Body of pancreas (tissue), 4 donors: ENCODE results near the gene MIS18A. TPM values are rescaled to one million over a fixed set of nuclear protein-coding genes. Genes with fewer than 3 reads are reported as not detected.

Source experiments
- ATAC-seq: fragments of 150-250 bp; one replicate; pipeline ENCODE4 v1.9.1; 2016
- DNase-seq, 4 donors: peaks; one replicate each; pipeline ENCODE4 v3.0.0-alpha.2; 2019
- H3K27ac ChIP-seq, 4 donors: fragments of 200-600 bp; sonication (generic); 1 replicate in 3 of 4; 2 replicates in 1 of 4; pipeline versions ENCODE4 v1.5.1 to v1.6.1; 2016 to 2019; ENCODE audit warnings: mild to moderate bottlenecking in 1 of 4, mixed read lengths in 1 of 4, moderate library complexity in 1 of 4
- H3K27me3 ChIP-seq, 2 donors: fragments of 200-600 bp; sonication (generic); one replicate each; pipeline ENCODE4 v1.6.0; 2016; ENCODE audit warnings: mild to moderate bottlenecking in 1 of 2
- H3K36me3 ChIP-seq, 2 donors: fragments of 200-600 bp; sonication (generic); replicated peaks in 1 of 2; 2 replicates each; pipeline ENCODE4 v1.5.1; 2016; ENCODE audit warnings: low read depth in 2 of 2; ENCODE audit not compliant: insufficient read depth in 1 of 2
- H3K4me1 ChIP-seq: fragments of 200-600 bp; sonication (generic); one replicate; pipeline ENCODE4 v1.6.0; 2016
- H3K4me3 ChIP-seq, 2 donors: fragments of 200-600 bp; sonication (generic); 1 replicate in 1 of 2; 2 replicates in 1 of 2; pipeline ENCODE4 v1.5.1; 2016 to 2019
- H3K9me3 ChIP-seq, 3 donors: fragments of 200-600 bp; sonication (generic); 1 replicate in 2 of 3; 2 replicates in 1 of 3; pipeline ENCODE4 v1.5.1; 2016
- POLR2A ChIP-seq, 3 donors: fragments of 450-650 bp; IDR thresholded peaks; one replicate each; pipeline ENCODE4 v1.6.1; 2016; ENCODE audit warnings: antibody characterized with exemption in 3 of 3, mild to moderate bottlenecking in 2 of 3
- whole genome bisulfite sequencing, 2 donors: methylation state at CpG; one replicate each; pipeline ENCODE4 v1.1.5; 2017; 5-methylcytosine and 5-hydroxymethylcytosine counted together
- intact Hi-C: fragments of 100-400 bp; cut with DNase I; formaldehyde crosslinking; loops from one replicate; pipeline ENCODE4 v1.15.1; 2023
- total RNA-seq, 2 donors: library from RNA; depleted of rRNA; stranded (reverse); fragments of >200 nt; gene quantifications; one replicate each; pipeline ENCODE4 v1.1.0, GENCODE V29; 2016
- TF ChIP-seq, protein P1 (sequence below), 7 experiments: fragments of 450-650 bp in 4 of 7; fragments of 200-600 bp in 3 of 7; sonication (generic) in 3 of 7; IDR thresholded peaks; one replicate each; pipeline ENCODE4 v1.5.1; 2016 to 2019; ENCODE audit warnings: antibody characterized with exemption in 7 of 7

The MIS18A gene
- total RNA-seq, 2 donors from 2014 or later = 4.3 to 5.2 TPM

DNA sequence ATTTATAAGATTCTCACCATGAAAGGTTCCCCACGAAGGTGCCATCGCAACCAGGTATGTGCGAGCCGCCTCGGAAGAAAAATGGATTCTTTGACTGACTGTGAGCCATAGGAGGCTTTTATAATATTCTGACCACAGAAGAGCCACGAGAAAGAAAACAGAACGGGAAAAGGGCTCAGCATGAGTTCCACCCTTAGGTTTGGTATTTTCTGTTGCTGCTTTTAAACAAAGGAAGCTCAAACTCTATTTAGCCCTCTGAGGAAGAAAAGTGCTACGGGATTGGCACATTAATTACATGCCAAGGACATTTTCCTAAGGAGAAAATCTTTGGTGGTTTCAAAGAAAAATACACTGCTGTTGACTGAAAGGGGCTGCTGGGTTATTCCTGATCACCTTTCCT, 39.3 kb downstream of the MIS18A start:
- ATAC-seq (no peak), DNase-seq (no peak)
- Histone ChIP-seq H3K4me3 (no peak overlapping the region), H3K27ac (no peak overlapping the region), H3K9me3 (no peaks in the 10 kb centered on the region), H3K27me3 (no peaks in the 10 kb centered on the region), H3K4me1 (no peaks in the 10 kb centered on the region), H3K36me3 (no peaks in the 10 kb centered on the region)
- WGBS, 2 donors = 43 to 54% methylated on average over 8 of the region's 8 CpGs
- intact Hi-C loops = no loop called here
- TF ChIP-seq, protein P1, sequence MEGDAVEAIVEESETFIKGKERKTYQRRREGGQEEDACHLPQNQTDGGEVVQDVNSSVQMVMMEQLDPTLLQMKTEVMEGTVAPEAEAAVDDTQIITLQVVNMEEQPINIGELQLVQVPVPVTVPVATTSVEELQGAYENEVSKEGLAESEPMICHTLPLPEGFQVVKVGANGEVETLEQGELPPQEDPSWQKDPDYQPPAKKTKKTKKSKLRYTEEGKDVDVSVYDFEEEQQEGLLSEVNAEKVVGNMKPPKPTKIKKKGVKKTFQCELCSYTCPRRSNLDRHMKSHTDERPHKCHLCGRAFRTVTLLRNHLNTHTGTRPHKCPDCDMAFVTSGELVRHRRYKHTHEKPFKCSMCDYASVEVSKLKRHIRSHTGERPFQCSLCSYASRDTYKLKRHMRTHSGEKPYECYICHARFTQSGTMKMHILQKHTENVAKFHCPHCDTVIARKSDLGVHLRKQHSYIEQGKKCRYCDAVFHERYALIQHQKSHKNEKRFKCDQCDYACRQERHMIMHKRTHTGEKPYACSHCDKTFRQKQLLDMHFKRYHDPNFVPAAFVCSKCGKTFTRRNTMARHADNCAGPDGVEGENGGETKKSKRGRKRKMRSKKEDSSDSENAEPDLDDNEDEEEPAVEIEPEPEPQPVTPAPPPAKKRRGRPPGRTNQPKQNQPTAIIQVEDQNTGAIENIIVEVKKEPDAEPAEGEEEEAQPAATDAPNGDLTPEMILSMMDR (IDR thresholded peaks at IDR 0.05) = no peak

DNA sequence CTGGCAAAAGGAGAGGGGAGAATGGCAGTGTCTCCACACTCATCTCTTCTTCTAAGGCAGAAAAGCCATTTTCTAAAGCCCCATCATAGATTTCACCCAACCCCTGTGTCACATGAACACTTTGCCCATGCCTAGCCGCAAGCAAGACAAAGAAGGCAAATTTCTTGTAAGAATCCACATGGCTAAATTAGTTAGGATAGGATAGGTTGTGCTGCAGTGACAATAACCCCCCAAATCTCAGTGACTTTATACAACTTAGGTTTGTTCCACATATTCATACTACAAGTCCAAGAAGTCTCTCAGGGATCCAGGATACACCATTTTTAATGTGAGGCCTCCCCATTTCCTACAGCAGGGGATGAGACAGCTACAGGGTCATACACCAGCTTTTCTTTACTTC, 40.8 kb downstream of the MIS18A start:
- H3K36me3 ChIP-seq = no peaks in the 10 kb centered on the region
- 87 to 100% methylated on average over 1 of the region's 1 CpG for WGBS, 2 donors
- TF ChIP-seq, protein P1 (IDR thresholded peaks at IDR 0.05) = no peak
- no peak for TF ChIP-seq POLR2A (IDR thresholded peaks at IDR 0.05)
- no peak overlapping the region for H3K27ac ChIP-seq
- ATAC-seq = no peak
- H3K27me3 ChIP-seq = no peaks in the 10 kb centered on the region
- intact Hi-C loops = no loop called here
- no peaks in the 10 kb centered on the region for H3K9me3 ChIP-seq
- H3K4me3 ChIP-seq = no peak overlapping the region
- no peaks in the 10 kb centered on the region for H3K4me1 ChIP-seq
- DNase-seq = no peak

DNA sequence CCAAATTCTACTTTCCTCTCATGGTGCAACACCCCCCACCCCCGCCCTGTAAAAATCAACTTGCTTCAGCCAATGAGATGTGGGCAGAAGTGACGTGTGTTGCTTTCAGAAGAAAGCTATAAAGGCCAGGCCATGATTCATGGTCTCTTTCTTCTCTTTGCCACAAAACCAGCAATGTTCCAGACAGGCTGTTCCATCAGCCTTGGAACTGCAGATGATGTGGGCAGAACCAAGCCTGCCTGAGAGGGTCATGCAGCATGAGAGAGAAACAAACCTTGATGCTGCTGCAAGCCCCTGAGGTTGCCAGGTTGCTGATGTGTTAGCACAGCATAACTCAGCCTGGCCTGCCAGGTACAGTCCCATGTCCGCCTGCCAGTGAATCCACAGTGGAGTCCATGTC, 41.8 kb downstream of the MIS18A start:
- Histone ChIP-seq H3K4me1 (no peaks in the 10 kb centered on the region), H3K4me3 (no peak overlapping the region), H3K27me3 (no peaks in the 10 kb centered on the region), H3K36me3 (no peaks in the 10 kb centered on the region), H3K9me3 (no peaks in the 10 kb centered on the region), H3K27ac (no peak overlapping the region)
- intact Hi-C loops = no loop called here
- 55 to 79% methylated on average over 3 of the region's 3 CpGs for WGBS, 2 donors
- DNase-seq (no peak), ATAC-seq (no peak)
- TF ChIP-seq POLR2A (IDR thresholded peaks at IDR 0.05) = no peak
- TF ChIP-seq, protein P1 (IDR thresholded peaks at IDR 0.05) = no peak

DNA sequence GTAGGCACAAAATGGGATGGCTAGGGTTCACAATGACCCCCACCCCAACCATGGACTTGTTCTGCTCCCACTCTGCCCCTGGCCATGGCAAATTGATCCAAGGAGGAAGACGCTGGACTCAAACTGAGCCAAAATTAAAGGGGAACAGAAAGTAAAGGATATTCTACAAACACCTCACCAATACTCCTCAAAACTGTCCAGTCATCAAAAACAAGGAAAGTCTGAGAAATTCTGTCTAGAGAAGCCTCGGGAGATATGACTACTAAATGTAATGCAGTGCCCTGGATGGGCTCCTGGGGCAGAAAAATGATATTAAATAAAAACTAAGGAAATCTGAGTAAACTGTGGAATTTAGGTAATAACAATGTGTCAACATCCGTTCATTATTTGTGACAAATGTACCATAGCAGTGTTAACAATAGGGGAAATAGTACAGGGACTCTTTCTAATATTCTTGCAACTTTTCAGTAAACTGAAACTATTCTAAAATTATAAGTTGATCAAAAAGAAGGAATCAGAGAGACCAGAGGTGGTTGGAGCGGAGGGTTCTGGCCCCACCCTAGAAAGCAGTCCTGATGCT, 45.0 kb downstream of the MIS18A start:
- DNase-seq (no peak), ATAC-seq (no peak)
- Histone ChIP-seq H3K4me1 (no peaks in the 10 kb centered on the region), H3K4me3 (no peak overlapping the region), H3K27me3 (no peaks in the 10 kb centered on the region), H3K9me3 (no peaks in the 10 kb centered on the region), H3K36me3 (no peaks in the 10 kb centered on the region), H3K27ac (no peak overlapping the region)
- intact Hi-C loops = no loop called here
- TF ChIP-seq POLR2A (IDR thresholded peaks at IDR 0.05) = no peak
- TF ChIP-seq, protein P1 (IDR thresholded peaks at IDR 0.05) = no peak
- WGBS, 2 donors = 79 to 80% methylated on average over 4 of the region's 4 CpGs

DNA sequence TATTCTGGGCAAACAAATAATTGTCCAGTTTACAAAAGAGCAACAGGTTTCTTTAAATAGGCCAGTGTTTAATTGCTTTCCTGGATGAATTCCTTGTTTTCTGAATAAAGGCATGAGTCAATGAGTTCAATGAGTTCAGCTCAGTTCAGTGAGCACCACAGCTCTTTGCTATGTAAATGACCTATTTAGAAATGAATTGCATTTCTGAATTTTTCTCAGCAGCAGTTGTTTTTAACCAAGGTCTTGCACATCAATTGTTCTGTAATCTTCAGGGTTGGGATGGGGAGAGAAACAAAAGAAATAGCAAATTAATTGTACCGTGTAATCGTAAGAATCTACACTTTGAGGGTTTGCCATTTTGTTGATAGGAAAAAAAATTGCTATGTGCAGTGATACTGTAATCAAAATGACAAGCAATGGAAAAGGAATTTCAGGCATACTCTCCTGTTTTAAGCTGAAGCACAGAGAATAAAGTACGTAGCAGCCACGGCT, 45.7 kb downstream of the MIS18A start:
- Histone ChIP-seq H3K4me1 (no peaks in the 10 kb centered on the region), H3K27ac (no peak overlapping the region), H3K4me3 (no peak overlapping the region), H3K9me3 (no peaks in the 10 kb centered on the region), H3K36me3 (no peaks in the 10 kb centered on the region), H3K27me3 (no peaks in the 10 kb centered on the region)
- DNase-seq = no peak
- no peak for ATAC-seq
- 78 to 80% methylated on average over 4 of the region's 4 CpGs for WGBS, 2 donors
- intact Hi-C loops = no loop called here
- TF ChIP-seq, protein P1 (IDR thresholded peaks at IDR 0.05) = no peak
- no peak for TF ChIP-seq POLR2A (IDR thresholded peaks at IDR 0.05)
